Erythroblast (primary cell): ENCODE measurements around the gene JAM2.
"Not testable (repeated sequence)": the region's sequence is repeated elsewhere in the genome, so short reads cannot be mapped to it uniquely, and the experiment has no call there.

ENCODE experiments used
- DNase-seq, 2 experiments: peaks; one replicate each; lab custom pipeline; 2025; lab: John Stamatoyannopoulos, UW
- GATA1 ChIP-seq: IDR thresholded peaks from 2 replicates; pipeline ENCODE4 v1.6.1; 2011; ENCODE audit warnings: low read depth, mild to moderate bottlenecking, control low read depth, low read length, moderate library complexity
- POLR2A ChIP-seq: IDR thresholded peaks from 2 replicates; pipeline ENCODE4 v1.6.1; 2011; ENCODE audit warnings: mild to moderate bottlenecking, low read length

Gene JAM2

DNA sequence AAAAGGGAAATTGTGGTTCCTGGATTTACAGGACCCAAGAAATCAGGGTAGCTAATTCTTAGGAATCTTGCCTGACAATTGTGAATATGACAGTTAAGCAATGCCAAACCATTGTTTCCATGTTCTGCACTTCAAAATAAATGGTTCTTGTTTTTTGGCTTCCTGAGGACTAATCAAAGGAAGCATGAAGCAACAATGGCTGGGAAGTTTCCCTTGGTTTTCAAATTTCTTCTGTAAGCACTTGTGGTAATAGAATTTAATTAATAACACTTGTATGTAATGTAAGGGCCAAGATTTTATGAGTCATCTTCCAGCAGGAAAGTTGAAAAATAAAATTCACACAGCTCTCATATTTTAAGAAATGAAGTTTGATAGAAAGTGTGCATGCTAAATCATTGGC lies 31.7 kb downstream of the JAM2 start:
- TF ChIP-seq POLR2A (no peak), GATA1 (no peak)
- no peak for DNase-seq

GRCh38 chr21:25676451-25676850 lies 37.4 kb downstream of the JAM2 start:
- no peak for TF ChIP-seq GATA1
- no peak for TF ChIP-seq POLR2A
- no peak for DNase-seq

DNA sequence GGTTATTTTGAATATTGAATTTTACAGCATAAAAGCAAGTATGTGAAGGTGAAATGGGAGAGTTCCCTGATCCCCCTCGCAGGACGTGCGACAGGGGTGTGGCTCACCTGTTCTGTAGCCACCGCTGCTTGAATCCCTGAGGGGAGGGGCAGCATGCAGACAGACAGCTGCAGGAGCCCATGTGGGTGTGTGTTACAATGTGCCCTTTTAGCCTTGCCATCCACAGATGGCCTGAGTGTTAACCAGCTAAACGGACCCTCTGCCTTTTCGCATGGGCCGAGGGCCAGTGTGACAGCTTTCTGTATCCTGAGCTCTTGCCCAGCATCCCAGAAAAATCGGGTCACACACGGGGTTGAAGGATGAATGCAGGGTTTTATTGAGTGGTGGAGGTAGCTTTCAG lies 43.3 kb downstream of the JAM2 start:
- TF ChIP-seq GATA1 (no peak), POLR2A (no peak)
- no peak for DNase-seq

- TF ChIP-seq GATA1, result no peak
- no peak for TF ChIP-seq POLR2A
Observed at GRCh38 chr21:25687787-25688186, 48.7 kb downstream of the JAM2 start.

DNA sequence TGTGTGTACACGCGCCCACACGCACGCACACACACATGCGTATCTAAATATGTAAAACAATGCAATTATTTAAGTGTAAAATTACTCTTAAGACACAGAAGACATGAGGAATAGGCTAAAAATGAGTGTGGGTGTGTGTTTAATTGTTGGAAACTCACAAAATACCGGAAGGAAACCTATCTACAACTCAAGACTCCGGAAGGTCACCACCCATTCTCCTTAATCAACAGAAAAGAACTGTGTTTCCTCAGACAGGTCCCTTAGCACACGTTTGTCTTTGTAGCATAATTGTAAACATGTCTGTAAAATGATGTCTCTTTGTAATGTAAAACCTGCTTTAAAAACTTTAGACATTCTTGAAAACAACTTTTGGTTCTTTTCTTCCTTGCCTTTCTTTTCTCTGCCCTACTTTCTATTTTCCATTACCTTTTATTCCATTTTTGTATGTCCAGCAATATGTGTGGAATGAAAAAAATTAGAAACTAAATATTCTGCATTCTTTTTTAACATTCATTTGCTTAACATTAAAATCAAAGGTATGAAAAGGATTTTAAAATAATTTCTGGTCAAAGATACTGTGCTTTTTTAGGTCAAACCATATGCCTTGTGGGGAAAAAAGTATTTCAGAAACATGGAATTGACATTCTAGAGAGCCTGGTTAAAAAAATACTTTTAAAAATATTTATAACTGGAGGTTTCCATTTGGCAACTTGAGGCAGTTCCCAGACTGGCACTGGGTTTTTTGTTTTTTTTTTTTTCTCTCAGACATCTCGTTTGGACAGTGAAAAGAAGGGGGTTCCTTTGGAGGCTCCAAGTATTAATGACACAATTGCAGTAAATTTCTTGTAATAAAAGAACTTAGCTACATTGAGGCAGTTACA lies 49.5 kb downstream of the JAM2 start:
- DNase-seq, result no peak
- TF ChIP-seq GATA1 (no peak), POLR2A (no peak)

More at GRCh38 chr21:25687787-25688186, 48.7 kb downstream of the JAM2 start:
- no peak for DNase-seq

GRCh38 chr21:25689226-25689625 lies 50.2 kb downstream of the JAM2 start:
- TF ChIP-seq POLR2A, result no peak
- no peak for TF ChIP-seq GATA1
- no peak for DNase-seq

- TF ChIP-seq GATA1 (no peak), POLR2A (no peak)
Observed at GRCh38 chr21:25691976-25692375, 52.9 kb downstream of the JAM2 start.

DNA sequence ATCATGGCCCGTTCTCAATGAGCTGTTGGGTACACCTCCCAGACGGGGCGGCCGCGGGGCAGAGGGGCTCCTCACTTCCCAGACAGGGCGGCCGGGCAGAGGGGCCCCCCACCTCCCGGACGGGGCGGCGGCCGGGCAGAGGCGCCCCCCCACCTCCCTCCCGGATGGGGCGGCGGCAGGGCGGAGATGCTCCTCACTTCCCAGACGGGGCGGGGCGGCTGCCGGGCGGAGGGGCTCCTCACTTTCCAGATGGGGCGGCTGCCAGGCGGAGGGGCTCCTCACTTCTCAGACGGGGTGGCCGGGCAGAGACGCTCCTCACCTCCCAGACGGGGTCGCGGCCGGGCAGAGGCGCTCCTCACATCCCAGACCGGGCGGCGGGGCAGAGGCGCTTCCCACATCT lies 56.4 kb downstream of the JAM2 start:
- DNase-seq, result not testable (repeated sequence)

More at GRCh38 chr21:25691976-25692375, 52.9 kb downstream of the JAM2 start:
- no peak for DNase-seq

GRCh38 chr21:25700741-25701140 lies 61.7 kb downstream of the JAM2 start:
- DNase-seq, result no peak
- TF ChIP-seq POLR2A, result no peak
- TF ChIP-seq GATA1, result no peak

GRCh38 chr21:25701529-25701928 lies 62.5 kb downstream of the JAM2 start:
- no peak for DNase-seq
- TF ChIP-seq POLR2A (no peak), GATA1 (no peak)

DNA sequence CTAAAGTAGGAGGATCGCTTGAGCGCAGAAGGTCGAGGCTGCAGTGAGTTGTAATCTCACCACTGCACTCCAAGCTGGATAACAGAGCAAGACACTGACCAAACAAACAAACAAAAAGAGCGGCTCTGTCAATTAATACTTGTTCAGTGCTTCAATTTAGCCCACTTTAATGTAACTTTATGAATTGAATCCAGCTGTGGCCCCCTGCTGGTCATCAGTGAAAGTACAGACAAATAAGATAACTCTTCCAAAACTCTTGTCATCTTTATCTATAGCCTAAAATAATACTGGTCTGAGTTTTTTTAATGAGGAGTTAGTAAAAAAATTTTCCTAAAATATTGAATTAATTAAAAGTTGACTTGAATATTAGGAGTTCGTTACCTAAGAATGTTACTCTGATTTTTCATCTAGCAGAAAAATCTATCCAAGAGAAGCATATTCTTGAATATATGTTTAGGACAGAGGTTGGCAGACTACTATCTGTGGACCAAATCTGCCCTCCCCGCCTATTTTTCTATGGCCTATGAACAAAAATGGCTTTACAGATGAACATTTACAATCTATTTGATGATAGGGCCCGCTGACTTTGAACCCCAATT lies 69.5 kb downstream of the JAM2 start:
- DNase-seq, result peak; percentile 58 to 68
- TF ChIP-seq POLR2A (no peak), GATA1 (no peak)

- no peak for TF ChIP-seq GATA1
- TF ChIP-seq POLR2A, result no peak
- DNase-seq, result peak; percentile 2 to 9
Observed at GRCh38 chr21:25709684-25710265, 70.7 kb downstream of the JAM2 start.

DNA sequence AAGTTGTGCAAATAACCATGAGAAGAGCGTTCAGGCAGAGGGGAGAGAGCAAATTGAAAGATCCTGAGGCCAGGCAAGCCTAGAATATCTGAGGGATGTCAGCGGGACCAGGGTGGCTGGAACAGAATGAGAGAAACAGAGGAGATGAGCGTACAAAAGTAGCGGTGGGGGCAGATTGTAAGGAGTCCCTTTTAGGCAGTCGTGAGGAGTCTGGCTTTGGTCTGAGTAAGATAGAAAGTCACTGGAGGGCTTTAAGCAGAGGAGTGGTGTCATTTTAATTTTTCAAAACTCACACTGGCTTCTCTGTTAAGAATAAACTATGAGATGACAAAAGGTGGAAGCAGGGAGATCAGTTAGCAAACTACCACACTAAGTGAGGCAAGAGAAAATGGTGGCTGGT lies 71.5 kb downstream of the JAM2 start:
- TF ChIP-seq POLR2A (no peak), GATA1 (no peak)

DNA sequence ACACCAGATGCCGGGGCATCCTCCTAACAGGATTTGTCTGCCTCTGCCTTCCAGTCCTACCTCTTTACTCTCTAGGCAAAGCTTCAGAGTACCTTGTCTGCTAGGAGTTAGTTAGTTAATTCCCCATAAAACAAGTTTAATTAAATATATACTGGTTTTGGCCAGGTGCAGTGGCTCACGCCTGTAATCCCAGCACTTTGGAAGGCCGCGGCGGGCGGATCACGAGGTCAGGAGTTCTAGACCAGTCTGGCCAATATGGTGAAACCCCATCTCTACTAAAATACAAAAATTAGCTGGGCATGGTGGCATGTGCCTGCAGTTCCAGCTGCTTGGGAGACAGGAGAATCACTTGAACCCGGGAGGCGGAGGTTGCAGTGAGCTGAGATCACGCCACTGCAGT lies 75.0 kb downstream of the JAM2 start:
- DNase-seq, result not testable (repeated sequence)

More for the DNA sequence above, 71.5 kb downstream of the JAM2 start:
- no peak for DNase-seq
